Neural cell (in vitro differentiated cells): ENCODE results near the gene SDHB. TPM values are rescaled to one million over a fixed set of nuclear protein-coding genes. Genes with fewer than 3 reads are reported as not detected.

Experiments used
- H2AFZ ChIP-seq: fragments of 200-600, 300-800 bp; sonication (generic), shearing (Covaris generic); 2 replicates; pipeline ENCODE4 v1.6.0; 2014; ENCODE audit warnings: low read depth, mild to moderate bottlenecking, antibody characterized with exemption, low read length, moderate library complexity
- H3F3A ChIP-seq: fragments of 200-600 bp; shearing (Covaris generic); 2 replicates; pipeline ENCODE4 v1.6.1; 2016; ENCODE audit warnings: mild to moderate bottlenecking, moderate library complexity, mixed read lengths, antibody characterized with exemption, low read length; ENCODE audit not compliant: insufficient read depth, poor library complexity, severe bottlenecking
- H3K27ac ChIP-seq: fragments of 200-600, 300-800 bp; sonication (generic), shearing (Covaris generic); 2 replicates; pipeline ENCODE4 v1.5.1; 2014; ENCODE audit warnings: mild to moderate bottlenecking, low read length, moderate library complexity
- H3K27me3 ChIP-seq: fragments of 300-800, 200-600 bp; sonication (generic), shearing (Covaris generic); 2 replicates; pipeline ENCODE4 v1.6.0; 2014; ENCODE audit warnings: mild to moderate bottlenecking, low read depth, low read length, moderate library complexity; ENCODE audit not compliant: insufficient read depth
- H3K36me3 ChIP-seq: fragments of 300-800, 200-600 bp; sonication (generic), shearing (Covaris generic); 2 replicates; pipeline ENCODE4 v1.5.1; 2014; ENCODE audit warnings: mild to moderate bottlenecking, antibody characterized with exemption, low read length, moderate library complexity; ENCODE audit not compliant: insufficient read depth
- H3K4me2 ChIP-seq: fragments of 300-800, 200-600 bp; sonication (generic), shearing (Covaris generic); 2 replicates; pipeline ENCODE4 v1.6.0; 2014; ENCODE audit warnings: mild to moderate bottlenecking, low read length
- H3K4me3 ChIP-seq: fragments of 300-800, 200-600 bp; sonication (generic), shearing (Covaris generic); 2 replicates; pipeline ENCODE4 v1.5.1; 2014; ENCODE audit warnings: mild to moderate bottlenecking, low read length, moderate library complexity
- H3K79me2 ChIP-seq: fragments of 200-600 bp; shearing (Covaris generic); replicated peaks from 2 replicates; pipeline ENCODE4 v1.6.0; 2014; ENCODE audit warnings: mild to moderate bottlenecking, low read length, moderate library complexity; ENCODE audit not compliant: insufficient read depth
- H3K9ac ChIP-seq: fragments of 300-800, 200-600 bp; sonication (generic), shearing (Covaris generic); 2 replicates; pipeline ENCODE4 v1.6.1; 2016; ENCODE audit warnings: mild to moderate bottlenecking, low read length, mixed read lengths
- H3K9me2 ChIP-seq: fragments of 200-600 bp; shearing (Covaris generic); 2 replicates; pipeline ENCODE4 v1.6.1; 2016; ENCODE audit warnings: mild to moderate bottlenecking, low read length, mixed read lengths; ENCODE audit not compliant: insufficient read depth
- H3K9me3 ChIP-seq: fragments of 200-600, 300-800 bp; sonication (generic), shearing (Covaris generic); 2 replicates; pipeline ENCODE4 v1.6.1; 2016; ENCODE audit warnings: mild to moderate bottlenecking, mixed run types, low read length, moderate library complexity, mixed read lengths
- H4K20me1 ChIP-seq: fragments of 200-600 bp; shearing (Covaris generic); 2 replicates; pipeline ENCODE4 v1.6.1; 2016; ENCODE audit warnings: mild to moderate bottlenecking, mixed run types; ENCODE audit not compliant: insufficient read depth
- EP300 ChIP-seq: fragments of 450-650 bp; conservative IDR thresholded peaks from 2 replicates; pipeline ENCODE4 v1.6.1; 2014; ENCODE audit warnings: antibody characterized with exemption, mild to moderate bottlenecking, moderate library complexity; ENCODE audit not compliant: poor library complexity, severe bottlenecking
- EZH2 ChIP-seq: fragments of 200-600, 300-800 bp; shearing (Covaris generic), sonication (generic); IDR thresholded peaks from 2 replicates; pipeline ENCODE4 v1.6.1; 2014; ENCODE audit warnings: antibody characterized with exemption, low read length, borderline replicate concordance, mild to moderate bottlenecking; ENCODE audit not compliant: insufficient read depth, poor library complexity, severe bottlenecking
- MXI1 ChIP-seq: fragments of 450-650 bp; conservative IDR thresholded peaks from 2 replicates; pipeline ENCODE4 v1.6.1; 2014; ENCODE audit warnings: antibody characterized with exemption, mild to moderate bottlenecking; ENCODE audit not compliant: poor library complexity, severe bottlenecking
- RAD21 ChIP-seq: fragments of 450-650 bp; conservative IDR thresholded peaks from 2 replicates; pipeline ENCODE4 v1.6.1; 2014; ENCODE audit warnings: antibody characterized with exemption, mild to moderate bottlenecking, moderate library complexity
- SMC3 ChIP-seq: fragments of 450-650 bp; conservative IDR thresholded peaks from 2 replicates; pipeline ENCODE4 v1.6.1; 2014; ENCODE audit warnings: antibody characterized with exemption, mild to moderate bottlenecking, moderate library complexity; ENCODE audit not compliant: poor library complexity
- TAF1 ChIP-seq: IDR thresholded peaks from 2 replicates; pipeline ENCODE4 v1.6.1; 2012; ENCODE audit warnings: low read depth
- polyA plus RNA-seq: library from polyadenylated mRNA; depleted of rRNA; stranded (reverse); fragments of >200 nt; gene quantifications from 2 replicates; pipeline ENCODE4 v1.2.3, GENCODE V29; 2014
- TF ChIP-seq, protein P1 (sequence below): IDR thresholded peaks from 2 replicates; pipeline ENCODE4 v1.6.1; 2012; ENCODE audit warnings: borderline replicate concordance
- TF ChIP-seq, protein P2 (sequence below): fragments of 450-650 bp; IDR thresholded peaks from 2 replicates; pipeline ENCODE4 v1.5.1; 2014; ENCODE audit warnings: antibody characterized with exemption, mild to moderate bottlenecking, moderate library complexity; ENCODE audit not compliant: poor library complexity, severe bottlenecking

SDHB gene
- polyA plus RNA-seq, 1 donor from 2014 or later, result 129 TPM

DNA sequence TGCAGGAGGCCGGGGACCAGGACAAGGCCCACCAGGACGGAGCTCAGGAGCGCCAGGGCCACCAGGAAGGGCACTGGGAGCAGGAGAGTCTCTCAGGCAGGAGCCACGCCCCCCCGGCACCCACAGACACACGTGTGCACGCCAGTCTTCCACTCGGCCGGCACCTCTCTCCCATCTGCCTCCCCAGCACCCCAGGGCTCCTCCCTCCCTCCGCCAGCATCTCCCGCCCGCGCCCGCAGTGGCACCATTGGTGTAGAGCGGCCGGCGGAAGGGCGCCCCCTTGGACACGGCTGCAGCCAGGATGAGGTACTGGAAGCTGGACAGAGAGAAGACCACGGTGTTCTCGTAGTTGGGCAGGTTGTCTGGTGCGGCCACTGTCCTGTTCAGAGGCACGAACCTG, 67.3 kb downstream of the SDHB start:
- H3K36me3 ChIP-seq, result no peaks in the 10 kb centered on the region
- TF ChIP-seq MXI1 (no peak), SMC3 (no peak), TAF1 (no peak), RAD21 (no peak), EZH2 (no peak), EP300 (no peak)
- TF ChIP-seq, protein P1, sequence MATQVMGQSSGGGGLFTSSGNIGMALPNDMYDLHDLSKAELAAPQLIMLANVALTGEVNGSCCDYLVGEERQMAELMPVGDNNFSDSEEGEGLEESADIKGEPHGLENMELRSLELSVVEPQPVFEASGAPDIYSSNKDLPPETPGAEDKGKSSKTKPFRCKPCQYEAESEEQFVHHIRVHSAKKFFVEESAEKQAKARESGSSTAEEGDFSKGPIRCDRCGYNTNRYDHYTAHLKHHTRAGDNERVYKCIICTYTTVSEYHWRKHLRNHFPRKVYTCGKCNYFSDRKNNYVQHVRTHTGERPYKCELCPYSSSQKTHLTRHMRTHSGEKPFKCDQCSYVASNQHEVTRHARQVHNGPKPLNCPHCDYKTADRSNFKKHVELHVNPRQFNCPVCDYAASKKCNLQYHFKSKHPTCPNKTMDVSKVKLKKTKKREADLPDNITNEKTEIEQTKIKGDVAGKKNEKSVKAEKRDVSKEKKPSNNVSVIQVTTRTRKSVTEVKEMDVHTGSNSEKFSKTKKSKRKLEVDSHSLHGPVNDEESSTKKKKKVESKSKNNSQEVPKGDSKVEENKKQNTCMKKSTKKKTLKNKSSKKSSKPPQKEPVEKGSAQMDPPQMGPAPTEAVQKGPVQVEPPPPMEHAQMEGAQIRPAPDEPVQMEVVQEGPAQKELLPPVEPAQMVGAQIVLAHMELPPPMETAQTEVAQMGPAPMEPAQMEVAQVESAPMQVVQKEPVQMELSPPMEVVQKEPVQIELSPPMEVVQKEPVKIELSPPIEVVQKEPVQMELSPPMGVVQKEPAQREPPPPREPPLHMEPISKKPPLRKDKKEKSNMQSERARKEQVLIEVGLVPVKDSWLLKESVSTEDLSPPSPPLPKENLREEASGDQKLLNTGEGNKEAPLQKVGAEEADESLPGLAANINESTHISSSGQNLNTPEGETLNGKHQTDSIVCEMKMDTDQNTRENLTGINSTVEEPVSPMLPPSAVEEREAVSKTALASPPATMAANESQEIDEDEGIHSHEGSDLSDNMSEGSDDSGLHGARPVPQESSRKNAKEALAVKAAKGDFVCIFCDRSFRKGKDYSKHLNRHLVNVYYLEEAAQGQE, result no peak
- TF ChIP-seq, protein P2, sequence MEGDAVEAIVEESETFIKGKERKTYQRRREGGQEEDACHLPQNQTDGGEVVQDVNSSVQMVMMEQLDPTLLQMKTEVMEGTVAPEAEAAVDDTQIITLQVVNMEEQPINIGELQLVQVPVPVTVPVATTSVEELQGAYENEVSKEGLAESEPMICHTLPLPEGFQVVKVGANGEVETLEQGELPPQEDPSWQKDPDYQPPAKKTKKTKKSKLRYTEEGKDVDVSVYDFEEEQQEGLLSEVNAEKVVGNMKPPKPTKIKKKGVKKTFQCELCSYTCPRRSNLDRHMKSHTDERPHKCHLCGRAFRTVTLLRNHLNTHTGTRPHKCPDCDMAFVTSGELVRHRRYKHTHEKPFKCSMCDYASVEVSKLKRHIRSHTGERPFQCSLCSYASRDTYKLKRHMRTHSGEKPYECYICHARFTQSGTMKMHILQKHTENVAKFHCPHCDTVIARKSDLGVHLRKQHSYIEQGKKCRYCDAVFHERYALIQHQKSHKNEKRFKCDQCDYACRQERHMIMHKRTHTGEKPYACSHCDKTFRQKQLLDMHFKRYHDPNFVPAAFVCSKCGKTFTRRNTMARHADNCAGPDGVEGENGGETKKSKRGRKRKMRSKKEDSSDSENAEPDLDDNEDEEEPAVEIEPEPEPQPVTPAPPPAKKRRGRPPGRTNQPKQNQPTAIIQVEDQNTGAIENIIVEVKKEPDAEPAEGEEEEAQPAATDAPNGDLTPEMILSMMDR, result no peak
- H3K4me2 ChIP-seq, result no peak overlapping the region

DNA sequence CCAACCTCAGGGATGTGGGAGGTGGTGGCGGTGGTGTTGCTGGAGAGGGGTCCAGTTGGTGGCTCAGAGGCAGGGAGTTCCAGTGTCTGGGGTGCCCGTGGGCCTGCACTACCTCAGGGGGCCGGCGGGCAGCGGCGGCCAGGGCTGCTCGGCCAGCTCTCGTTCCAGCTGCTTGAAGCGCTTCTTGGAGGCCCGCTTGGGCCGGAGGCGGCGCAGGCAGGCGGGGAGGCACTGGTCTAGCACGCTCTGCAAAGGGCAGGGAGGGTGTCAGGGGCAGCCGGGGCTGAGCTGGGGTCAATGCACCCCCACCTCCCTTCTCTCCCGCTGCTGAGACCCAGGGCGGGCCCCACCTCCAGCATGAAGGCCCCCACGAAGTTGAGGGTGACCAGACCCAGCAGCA, 67.7 kb downstream of the SDHB start:
- Histone ChIP-seq H4K20me1 (no peaks in the 10 kb centered on the region), H3K36me3 (no peaks in the 10 kb centered on the region), H3K27me3 (no peaks in the 10 kb centered on the region), H3K9me2 (no peaks in the 10 kb centered on the region), H2AFZ (no peak overlapping the region), H3K4me2 (no peak overlapping the region), H3K9ac (no peak overlapping the region), H3F3A (no peaks in the 10 kb centered on the region), H3K9me3 (no peaks in the 10 kb centered on the region), H3K4me3 (no peak overlapping the region), H3K27ac (no peak overlapping the region), H3K79me2 (no peaks in the 10 kb centered on the region)
- TF ChIP-seq EP300 (no peak), TAF1 (no peak), MXI1 (no peak), EZH2 (no peak), SMC3 (no peak)
- TF ChIP-seq, protein P2, result no peak

More for the DNA sequence above, 67.3 kb downstream of the SDHB start:
- H3K4me3 ChIP-seq, result no peak overlapping the region
- no peak overlapping the region for H2AFZ ChIP-seq
- H3F3A ChIP-seq, result no peaks in the 10 kb centered on the region
- H4K20me1 ChIP-seq, result no peaks in the 10 kb centered on the region
- H3K79me2 ChIP-seq, result no peaks in the 10 kb centered on the region
- H3K9me3 ChIP-seq, result no peaks in the 10 kb centered on the region
- no peaks in the 10 kb centered on the region for H3K9me2 ChIP-seq
- H3K27me3 ChIP-seq, result no peaks in the 10 kb centered on the region
- no peak overlapping the region for H3K9ac ChIP-seq
- no peak overlapping the region for H3K27ac ChIP-seq
